NCI-H2196 (cell line): ENCODE results near the gene CYLC2.

Experiments
- DNase-seq: peaks from one replicate; lab custom pipeline; 2025; ENCODE audit not compliant: unreplicated experiment; lab: John Stamatoyannopoulos, UW

The CYLC2 gene

GRCh38 chr9:102995033-102995432 lies at the start of gene CYLC2:
TSS of gene CYLC2 (plus strand) at chr9:102995333. CDS start at chr9:102995381, 48 bp downstream.
- no peak for DNase-seq

- DNase-seq = no peak
Observed at GRCh38 chr9:102950346-102950745, 44.8 kb upstream of the CYLC2 start.

- DNase-seq = no peak
Observed at GRCh38 chr9:102966999-102967398, 28.1 kb upstream of the CYLC2 start.

GRCh38 chr9:102967979-102968378 lies 27.2 kb upstream of the CYLC2 start:
- DNase-seq = no peak

- no peak for DNase-seq
Observed at GRCh38 chr9:102972780-102973179, 22.4 kb upstream of the CYLC2 start.

GRCh38 chr9:102974530-102974929 lies 20.6 kb upstream of the CYLC2 start:
- no peak for DNase-seq

GRCh38 chr9:102975251-102975650 lies 19.9 kb upstream of the CYLC2 start:
- DNase-seq = no peak

- no peak for DNase-seq
Observed at GRCh38 chr9:102985162-102985895, 9.8 kb upstream of the CYLC2 start.

GRCh38 chr9:102986425-102986824 lies 8.7 kb upstream of the CYLC2 start:
- DNase-seq = no peak

- no peak for DNase-seq
Observed at GRCh38 chr9:103003689-103004088, 8.6 kb downstream of the CYLC2 start.

- no peak for DNase-seq
Observed at GRCh38 chr9:103014242-103014641, 19.1 kb downstream of the CYLC2 start.

- DNase-seq = no peak
Observed at GRCh38 chr9:103025796-103026195, 30.7 kb downstream of the CYLC2 start.

- DNase-seq = no peak
Observed at GRCh38 chr9:103037508-103038477, 42.7 kb downstream of the CYLC2 start.

- no peak for DNase-seq
Observed at GRCh38 chr9:103041961-103042360, 46.8 kb downstream of the CYLC2 start.
